HepG2 (cell line): ENCODE measurements around the gene NOS1AP. TPM values are rescaled to one million over a fixed set of nuclear protein-coding genes. Genes with fewer than 3 reads are reported as not detected.

Source experiments
- AHDC1 ChIP-seq: sonication (generic); formaldehyde crosslinking; IDR thresholded peaks from 2 replicates; pipeline ENCODE4 v1.5.1; 2020; ENCODE audit warnings: mild to moderate bottlenecking, missing genetic modification reagents, borderline replicate concordance
- CENPBD1 ChIP-seq: sonication (generic); formaldehyde crosslinking; IDR thresholded peaks from 2 replicates; pipeline ENCODE4 v1.8.0; 2022; ENCODE audit warnings: missing genetic modification reagents, low read depth, mild to moderate bottlenecking, borderline replicate concordance
- GPBP1L1 ChIP-seq: sonication (generic); formaldehyde crosslinking; IDR thresholded peaks from 2 replicates; pipeline ENCODE4 v1.5.0; 2020; ENCODE audit warnings: mild to moderate bottlenecking, missing genetic modification reagents
- HDAC6 ChIP-seq: fragments of 200-600 bp; sonication (generic); IDR thresholded peaks from 2 replicates; pipeline ENCODE4 v1.7.0; 2017; ENCODE audit warnings: mild to moderate bottlenecking, antibody characterized with exemption, low read length, low read depth
- HNF1B ChIP-seq: sonication (generic); formaldehyde crosslinking; IDR thresholded peaks from 2 replicates; pipeline ENCODE4 v1.5.1; 2020; ENCODE audit warnings: mild to moderate bottlenecking, moderate library complexity, missing genetic modification reagents
- HOXA3 ChIP-seq: sonication (generic); formaldehyde crosslinking; IDR thresholded peaks from 2 replicates; pipeline ENCODE4 v1.5.0; 2020; ENCODE audit warnings: missing genetic modification reagents
- MXI1 ChIP-seq: IDR thresholded peaks from 3 replicates; pipeline ENCODE4 v1.6.1; 2012; ENCODE audit warnings: low read depth, low read length, inconsistent platforms, borderline replicate concordance
- NR3C1 ChIP-seq: sonication (generic); formaldehyde crosslinking; IDR thresholded peaks from 2 replicates; pipeline ENCODE4 v1.4.0; 2020; ENCODE audit warnings: missing genetic modification reagents
- ZBTB8A ChIP-seq: sonication (generic); formaldehyde crosslinking; IDR thresholded peaks from 2 replicates; pipeline ENCODE4 v1.4.0; 2020; ENCODE audit warnings: mild to moderate bottlenecking, low read depth, missing genetic modification reagents, borderline replicate concordance
- ZFP36 ChIP-seq: fragments of 150-350 bp; IDR thresholded peaks from 2 replicates; pipeline ENCODE4 v1.6.1; 2018; ENCODE audit warnings: borderline replicate concordance, low read length, low read depth; ENCODE audit not compliant: partially characterized antibody
- ZNF24 ChIP-seq: fragments of 450-650 bp; IDR thresholded peaks from 2 replicates; pipeline ENCODE4 v1.6.1; 2017; ENCODE audit warnings: antibody characterized with exemption, mild to moderate bottlenecking
- ZNF260 ChIP-seq: sonication (generic); formaldehyde crosslinking; IDR thresholded peaks from 2 replicates; pipeline ENCODE4 v1.4.0; 2020; ENCODE audit warnings: missing genetic modification reagents, low read depth, mild to moderate bottlenecking, borderline replicate concordance
- ZNF513 ChIP-seq: sonication (generic); formaldehyde crosslinking; conservative IDR thresholded peaks from 2 replicates; pipeline ENCODE4 v1.5.0; 2020; ENCODE audit warnings: missing genetic modification reagents
- ZNF562 ChIP-seq: sonication (generic); formaldehyde crosslinking; IDR thresholded peaks from 2 replicates; pipeline ENCODE4 v1.8.0; 2022; ENCODE audit warnings: missing genetic modification reagents, borderline replicate concordance
- ZNF670 ChIP-seq: sonication (generic); formaldehyde crosslinking; IDR thresholded peaks from 2 replicates; pipeline ENCODE4 v1.8.0; 2022; ENCODE audit warnings: mild to moderate bottlenecking, missing genetic modification reagents, borderline replicate concordance
- ZUFSP ChIP-seq: sonication (generic); formaldehyde crosslinking; IDR thresholded peaks from 2 replicates; pipeline ENCODE4 v1.9.0; 2021; ENCODE audit warnings: missing genetic modification reagents, mild to moderate bottlenecking, borderline replicate concordance
- polyA plus RNA-seq, 8 experiments: library from polyadenylated mRNA; depleted of rRNA in 3 of 8; stranded (reverse) in 7 of 8; unstranded in 1 of 8; fragments of >200 nt; fragmentation: Illumina TruSeq in 4 of 8; extraction: Trizol in 4 of 8; gene quantifications; 2 replicates each; pipeline versions ENCODE4 v1.2.1 to v1.2.3, GENCODE V29; 2011 to 2016; ENCODE audit warnings: low read depth in 4 of 8, missing spikeins in 1 of 8, mixed read lengths in 1 of 8; ENCODE audit not compliant: insufficient read depth in 1 of 8
- total RNA-seq, 5 experiments: library from RNA; depleted of rRNA; stranded (reverse); fragments of >200 nt; fragmentation: Illumina TruSeq; extraction: Trizol; gene quantifications; 2 replicates each; pipeline ENCODE4 v1.2.3, GENCODE V29; 2016; ENCODE audit warnings: low read depth in 1 of 5

NOS1AP gene
- total and polyA plus RNA-seq, 2 of the 13 experiments (the other 11 are each of a cell fraction or from before 2014, with no cell fraction given) = 2.0 to 3.3 TPM

GRCh38 chr1:162235241-162235800, 165.8 kb downstream of the NOS1AP start (continued):
- no peak for TF ChIP-seq CENPBD1 (CRISPR knock-in tag)
- no peak for TF ChIP-seq AHDC1
- TF ChIP-seq ZNF562 (CRISPR knock-in tag) = no peak
- TF ChIP-seq ZBTB8A = no peak
- no peak for TF ChIP-seq ZNF260 (CRISPR knock-in tag)
- TF ChIP-seq ZNF24 = no peak
- TF ChIP-seq GPBP1L1 (CRISPR knock-in tag) = no peak
- TF ChIP-seq ZFP36 = no peak
- no peak for TF ChIP-seq HDAC6
- TF ChIP-seq MXI1 = 0 out of 3 replicates have a peak, but pooled peaks have one; percentile 23
- no peak for TF ChIP-seq NR3C1
- TF ChIP-seq ZNF513 (CRISPR knock-in tag) = no peak
- peak; percentile 50; the same call in 1 of the 2 replicates for TF ChIP-seq HNF1B (CRISPR knock-in tag)
- no peak for TF ChIP-seq ZNF670 (CRISPR knock-in tag)
- no peak for TF ChIP-seq ZUFSP (CRISPR knock-in tag)
- TF ChIP-seq HOXA3 (CRISPR knock-in tag) = peak; percentile 84
